ENCODE measurements around the gene CHD1.

The CHD1 gene

GRCh38 chr5:98804066-98804465 is 124.7 kb downstream of the CHD1 start:
- FAIRE-seq, result no peak

All from endometrium (tissue), 2 donors.